ENCODE results near the gene CEP72. TPM values are rescaled to one million over a fixed set of nuclear protein-coding genes. Genes with fewer than 3 reads are reported as not detected.

Gene CEP72
- total and polyA plus RNA-seq, 8 donors: 5.5 to 13.1 (median 10.7) TPM

DNA sequence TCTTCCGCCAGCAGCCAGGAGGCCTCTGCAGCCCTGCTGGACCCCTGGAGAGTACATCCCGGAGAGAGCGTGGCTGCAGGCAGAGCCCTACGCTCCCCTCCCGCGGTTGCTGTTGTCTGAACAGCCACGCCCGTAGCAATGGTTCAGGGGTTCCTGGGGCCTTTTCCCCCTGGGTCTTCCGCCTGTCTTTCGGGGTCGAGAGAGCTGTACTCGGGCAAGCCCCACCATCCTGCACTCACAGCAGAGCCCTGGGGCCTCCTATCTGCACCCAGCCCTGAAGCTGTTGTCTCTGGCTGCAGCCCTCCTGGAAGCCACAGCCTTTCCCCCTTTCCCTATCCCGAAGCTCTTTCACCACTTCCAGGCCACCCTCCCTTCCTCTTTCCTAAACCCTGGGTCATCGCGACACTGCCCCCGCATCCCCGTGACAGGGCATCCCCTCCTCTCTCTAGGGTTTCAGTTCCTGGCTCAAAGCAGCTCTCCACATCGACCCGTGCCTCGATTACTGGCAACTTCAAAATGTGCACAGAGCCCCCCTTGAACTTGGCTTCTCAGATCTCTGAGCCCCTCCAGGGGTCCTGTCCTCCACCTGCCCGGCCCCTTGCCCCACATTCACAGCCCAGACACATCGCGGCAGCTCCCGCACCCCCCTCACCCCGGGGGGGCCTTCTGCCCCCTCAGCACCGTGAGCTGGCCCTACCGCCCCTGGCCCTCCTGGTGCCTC, 43.9 kb upstream of the CEP72 start:
- TF ChIP-seq CTCF (IDR thresholded peaks at IDR 0.05): no peak
- peaks cover 8 to 80% of the 10 kb centered on the region in 2 donors for H3K27me3 ChIP-seq
- no peaks in the 10 kb centered on the region for H3K4me1 ChIP-seq
- H3K9me3 ChIP-seq: no peaks in the 10 kb centered on the region
- intact Hi-C loops (cut with DNase I): no loop called here
- no peak for ATAC-seq
- no peaks in the 10 kb centered on the region for H3K36me3 ChIP-seq
- DNase-seq: no peak
- no peak overlapping the region for H3K27ac ChIP-seq
- H3K4me3 ChIP-seq: no peak overlapping the region

GRCh38 chr5:568809-569208, 43.3 kb upstream of the CEP72 start:
- intact Hi-C loops (cut with DNase I): no loop called here
- H3K4me1 ChIP-seq: no peaks in the 10 kb centered on the region
- H3K9me3 ChIP-seq: no peaks in the 10 kb centered on the region
- H3K36me3 ChIP-seq: no peaks in the 10 kb centered on the region
- no peak for TF ChIP-seq CTCF (IDR thresholded peaks at IDR 0.05)
- no peak for ATAC-seq
- DNase-seq: no peak
- H3K27ac ChIP-seq: no peak overlapping the region
- peaks cover 8 to 86% of the 10 kb centered on the region in 2 donors for H3K27me3 ChIP-seq
- no peak overlapping the region for H3K4me3 ChIP-seq

- ATAC-seq: no peak
- Histone ChIP-seq H3K9me3 (no peaks in the 10 kb centered on the region), H3K4me1 (no peaks in the 10 kb centered on the region), H3K36me3 (no peaks in the 10 kb centered on the region), H3K4me3 (no peak overlapping the region), H3K27me3 (peaks cover 8 to 87% of the 10 kb centered on the region in 2 donors), H3K27ac (no peak overlapping the region)
- intact Hi-C loops (cut with DNase I): no loop called here
- TF ChIP-seq CTCF (IDR thresholded peaks at IDR 0.05): no peak
- no peak for DNase-seq
These were observed 42.7 kb upstream of the CEP72 start for GRCh38 chr5:569358-569867.

GRCh38 chr5:569868-570361, 42.2 kb upstream of the CEP72 start:
- no peak overlapping the region for H3K4me3 ChIP-seq
- H3K9me3 ChIP-seq: no peaks in the 10 kb centered on the region
- no peaks in the 10 kb centered on the region for H3K4me1 ChIP-seq
- no peak for DNase-seq
- no peak for TF ChIP-seq CTCF (IDR thresholded peaks at IDR 0.05)
- ATAC-seq: no peak
- H3K27me3 ChIP-seq: peaks cover 8 to 86% of the 10 kb centered on the region in 2 donors
- H3K36me3 ChIP-seq: no peaks in the 10 kb centered on the region
- H3K27ac ChIP-seq: no peak overlapping the region
- intact Hi-C loops (cut with DNase I): no loop called here

- Histone ChIP-seq H3K9me3 (peaks cover 0 to 3% of the 10 kb centered on the region in 2 donors), H3K4me1 (no peaks in the 10 kb centered on the region), H3K27me3 (peaks cover 8 to 87% of the 10 kb centered on the region in 2 donors), H3K4me3 (no peak overlapping the region), H3K36me3 (no peaks in the 10 kb centered on the region), H3K27ac (no peak overlapping the region)
- no peak for ATAC-seq
- no peak for DNase-seq
- intact Hi-C loops (cut with DNase I): no loop called here
- TF ChIP-seq CTCF (IDR thresholded peaks at IDR 0.05): no peak
These were observed 41.7 kb upstream of the CEP72 start for GRCh38 chr5:570446-570845.

Data from left lung (tissue), 10 donors.